K562 (cell line): ENCODE data around the gene SCYGR5. TPM values are rescaled to one million over a fixed set of nuclear protein-coding genes. Genes with fewer than 3 reads are reported as not detected.

ENCODE experiments used
- ATAC-seq: fragments of 200-7000 bp; cut with Tn5 transposase; 3 replicates; pipeline ENCODE4 v1.9.1; 2020; ENCODE audit warnings: moderate library complexity
- BruUV-seq: library from RNA; stranded (reverse); fragments of 400-500 nt; replicated peaks from 2 replicates; lab custom pipeline; 2021; lab: Mats Ljungman, UMichigan
- CTCF ChIA-PET: fragments of 300-600 bp; formaldehyde crosslinking; extraction: SDS; loops from one replicate; lab custom pipeline; 2021; ENCODE audit warnings: low intra/inter-chr PET ratio; lab: Yijun Ruan, JAX
- POLR2A ChIA-PET: fragments of 300-600, 350-650 bp; sonication (Branson Sonifier 250); formaldehyde crosslinking; extraction: SDS; loops from one replicate; lab custom pipeline; 2021; ENCODE audit warnings: antibody characterized with exemption, inconsistent platforms; lab: Yijun Ruan, JAX
- DNase-seq, 4 experiments: peaks; one replicate each; pipeline versions ENCODE4 v3.0.0 to v3.0.0-alpha.2; 2011 to 2018; ENCODE audit warnings: low spot score in 3 of 4, mixed read lengths in 3 of 4; ENCODE audit errors: extremely low read depth in 1 of 4
- FAIRE-seq: peaks from 2 replicates; lab custom pipeline; 2011; peaks lifted over from hg19 to GRCh38; lab: Jason Lieb, UNC
- H2AFZ ChIP-seq: 2 replicates; pipeline ENCODE4 v1.6.0; 2011; ENCODE audit warnings: low read depth, low read length, control low read depth, inconsistent platforms
- H3K27ac ChIP-seq: fragments of 200-600 bp; 3 replicates; pipeline ENCODE4 v1.8.0; 2011; ENCODE audit warnings: low read depth, mild to moderate bottlenecking, control low read depth, inconsistent platforms, low read length, moderate library complexity, mixed read lengths; ENCODE audit errors: extremely low read depth
- H3K27me3 ChIP-seq, 2 experiments: fragments of 300-600 bp in 1 of 2; 2 replicates in 1 of 2; 3 replicates in 1 of 2; pipeline versions ENCODE4 v1.6.0 to v1.8.0; 2011; ENCODE audit warnings: inconsistent platforms in 2 of 2, low read length in 2 of 2, mild to moderate bottlenecking in 1 of 2, mixed read lengths in 1 of 2, moderate library complexity in 1 of 2; ENCODE audit not compliant: control insufficient read depth in 2 of 2, insufficient read depth in 2 of 2
- H3K36me3 ChIP-seq: fragments of 300-600 bp; 3 replicates; pipeline ENCODE4 v1.8.0; 2011; ENCODE audit warnings: mild to moderate bottlenecking, low read length, inconsistent platforms; ENCODE audit not compliant: control insufficient read depth, insufficient read depth
- H3K4me1 ChIP-seq, 2 experiments: fragments of 200-600 bp in 1 of 2; replicated peaks in 1 of 2; 2 replicates in 1 of 2; 3 replicates in 1 of 2; pipeline versions ENCODE4 v1.5.1 to v1.8.0; 2011; ENCODE audit warnings: inconsistent platforms in 2 of 2, low read length in 2 of 2, mild to moderate bottlenecking in 1 of 2, mixed read lengths in 1 of 2, moderate library complexity in 1 of 2; ENCODE audit not compliant: control insufficient read depth in 2 of 2, insufficient read depth in 2 of 2
- H3K4me2 ChIP-seq: 2 replicates; pipeline ENCODE4 v1.6.1; 2011; ENCODE audit warnings: low read length, control low read depth, inconsistent platforms, mixed read lengths; ENCODE audit not compliant: insufficient read depth
- H3K4me3 ChIP-seq: fragments of 200-600 bp; sonication (generic), shearing (Covaris generic); 2 replicates; pipeline ENCODE4 v1.5.1; 2016; ENCODE audit warnings: control low read depth, inconsistent platforms
- H3K79me2 ChIP-seq: fragments of 200-600 bp; 3 replicates; pipeline ENCODE4 v1.8.0; 2011; ENCODE audit warnings: low read length, inconsistent platforms; ENCODE audit not compliant: control insufficient read depth, insufficient read depth
- H3K9ac ChIP-seq, 2 experiments: 2 replicates each; pipeline versions ENCODE4 v1.6.0 to v1.6.1; 2011; ENCODE audit warnings: low read depth in 2 of 2, low read length in 2 of 2, control low read depth in 1 of 2, inconsistent platforms in 1 of 2, mild to moderate bottlenecking in 1 of 2, mixed read lengths in 1 of 2; ENCODE audit not compliant: insufficient read depth in 1 of 2
- H3K9me1 ChIP-seq: one replicate; pipeline ENCODE4 v1.6.0; 2011; ENCODE audit warnings: inconsistent platforms, mild to moderate bottlenecking, low read length, moderate library complexity; ENCODE audit not compliant: control insufficient read depth, insufficient read depth
- H3K9me3 ChIP-seq: replicated peaks from 2 replicates; pipeline ENCODE4 v1.5.1; 2011; ENCODE audit warnings: low read depth, low read length, inconsistent platforms; ENCODE audit not compliant: control insufficient read depth, insufficient read depth
- H4K20me1 ChIP-seq: replicated peaks from 2 replicates; pipeline ENCODE4 v1.6.1; 2011; ENCODE audit warnings: low read length, inconsistent platforms, mixed read lengths; ENCODE audit not compliant: control insufficient read depth, insufficient read depth
- ARNT ChIP-seq, 2 experiments: fragments of 450-650 bp; IDR thresholded peaks; 2 replicates each; pipeline ENCODE4 v1.6.1; 2016; ENCODE audit warnings: mild to moderate bottlenecking in 1 of 2
- BRCA1 ChIP-seq, 2 experiments: fragments of 450-650 bp in 1 of 2; sonication (generic) in 1 of 2; formaldehyde crosslinking in 1 of 2; IDR thresholded peaks; 2 replicates each; pipeline versions ENCODE4 v1.5.0 to v1.6.1; 2017 to 2020; ENCODE audit warnings: mild to moderate bottlenecking in 1 of 2, missing genetic modification reagents in 1 of 2
- CBX2 ChIP-seq: fragments of 200-600 bp; sonication (generic); IDR thresholded peaks from one replicate; pipeline ENCODE4 v1.6.1; 2012; ENCODE audit warnings: mild to moderate bottlenecking, low read length, inconsistent platforms; ENCODE audit not compliant: insufficient read depth, poor library complexity, severe bottlenecking
- CBX8 ChIP-seq: fragments of 200-600 bp; sonication (generic); IDR thresholded peaks from 2 replicates; pipeline ENCODE4 v1.6.1; 2012; ENCODE audit warnings: borderline replicate concordance, mixed run types, low read depth, mild to moderate bottlenecking, moderate library complexity, mixed read lengths, low read length, control low read depth, inconsistent platforms; ENCODE audit not compliant: poor library complexity, severe bottlenecking; ENCODE audit errors: extremely low read depth
- CTCF ChIP-seq, 3 experiments: IDR thresholded peaks in 2 of 3; conservative IDR thresholded peaks in 1 of 3; 2 replicates each; pipeline ENCODE4 v1.5.1; 2011 to 2012; ENCODE audit warnings: low read length in 3 of 3, mild to moderate bottlenecking in 3 of 3, control low read depth in 2 of 3, improper control_type of control experiment in 1 of 3, inconsistent platforms in 1 of 3, low read depth in 1 of 3, mixed read lengths in 1 of 3, moderate library complexity in 1 of 3; ENCODE audit not compliant: insufficient read depth in 2 of 3
- HDGF ChIP-seq: fragments of 450-650 bp; IDR thresholded peaks from 2 replicates; pipeline ENCODE4 v1.6.1; 2016
- MCM5 ChIP-seq: fragments of 450-650 bp; IDR thresholded peaks from 2 replicates; pipeline ENCODE4 v1.6.1; 2016; ENCODE audit warnings: low read depth
- POLR2B ChIP-seq: fragments of 450-650 bp; IDR thresholded peaks from 2 replicates; pipeline ENCODE4 v1.6.1; 2018; ENCODE audit warnings: low read depth; ENCODE audit not compliant: partially characterized antibody
- ZBTB40 ChIP-seq, 2 experiments: fragments of 450-650 bp in 1 of 2; sonication (generic) in 1 of 2; formaldehyde crosslinking in 1 of 2; IDR thresholded peaks; 2 replicates each; pipeline versions ENCODE4 v1.7.1 to v1.9.0; 2016 to 2022; ENCODE audit warnings: inconsistent platforms in 1 of 2, mild to moderate bottlenecking in 1 of 2, missing genetic modification reagents in 1 of 2
- ZNF445 ChIP-seq: fragments of 250-450 bp; sonication (Bioruptor Pico); IDR thresholded peaks from 2 replicates; pipeline ENCODE4 v1.4.0; 2020; ENCODE audit warnings: low read depth, mild to moderate bottlenecking, moderate library complexity
- WGBS: fragments of 100-300 bp; shearing (Covaris generic); methylation state at CpG from one replicate; pipeline ENCODE4 v1.1.6; 2016; ENCODE audit warnings: low coverage, mixed read lengths; ENCODE audit not compliant: insufficient coverage; ENCODE audit errors: missing lambda C conversion rate; 5-methylcytosine and 5-hydroxymethylcytosine counted together
- in situ Hi-C: fragments of 300-500 bp; cut with MboI; formaldehyde crosslinking; loops from 4 replicates; pipeline ENCODE4 v1.15.0; 2018; ENCODE audit warnings: inconsistent platforms, mixed read lengths
- intact Hi-C: fragments of 100-400 bp; cut with micrococcal nuclease; formaldehyde crosslinking; loops from 2 replicates; pipeline ENCODE4 v1.14.2; 2022
- polyA plus RNA-seq, 8 experiments: library from polyadenylated mRNA; depleted of rRNA in 4 of 8; stranded (reverse) in 5 of 8; unstranded in 3 of 8; fragments of >200 nt; fragmentation: Nextera tagmentation in 2 of 8; fragmentation: Illumina TruSeq in 1 of 8; extraction: Ambion mirVana in 2 of 8; extraction: Trizol in 1 of 8; gene quantifications; 2 replicates each; pipeline versions ENCODE4 v1.2.1 to v1.2.3, GENCODE V29; 2011 to 2014; ENCODE audit warnings: inconsistent platforms in 1 of 8, missing spikeins in 1 of 8
- total RNA-seq, 7 experiments: library from RNA; depleted of rRNA in 6 of 7; stranded (reverse); fragments of >200 nt in 6 of 7; fragmentation: Illumina TruSeq in 2 of 7; extraction: Trizol in 2 of 7; gene quantifications; 2 replicates each; pipeline versions ENCODE4 v1.2.1 to v1.2.3, GENCODE V29; 2011 to 2021; ENCODE audit warnings: low replicate concordance in 1 of 7

Gene SCYGR5
- total and polyA plus RNA-seq, 9 of the 15 experiments (the other 6 are each of a cell fraction or from before 2014, with no cell fraction given), result not detected

- no peak for TF ChIP-seq CTCF (IDR thresholded peaks at IDR 0.05 in 2 of 3, conservative IDR thresholded peaks at IDR 0.05 in 1 of 3; ENCODE audit: insufficient read depth in 2 of 3, low read depth in 1 of 3, low read length in 3 of 3)
Observed at GRCh38 chr2:227677928-227678327, 11.3 kb downstream of the SCYGR5 start (continued).

- H3K9ac ChIP-seq, result no peak overlapping the region
- H3K79me2 ChIP-seq, result no peaks in the 10 kb centered on the region
- H3K27ac ChIP-seq, result no peak overlapping the region
- no peak overlapping the region for H3K4me3 ChIP-seq
- 2% methylated on average over 5 of the region's 5 CpGs for WGBS
- H3K9me1 ChIP-seq, result no peaks in the 10 kb centered on the region
- no peak overlapping the region for H2AFZ ChIP-seq
- ATAC-seq (no peak), DNase-seq (no peak), FAIRE-seq (no peak)
- BruUV-seq, result no TSS peak
- intact Hi-C loops (no loop called here), in situ Hi-C loops (no loop called here)
- no peak overlapping the region for H3K4me2 ChIP-seq
- H3K36me3 ChIP-seq, result no peaks in the 10 kb centered on the region
- H3K27me3 ChIP-seq, result no peaks in the 10 kb centered on the region
- H4K20me1 ChIP-seq, result no peaks in the 10 kb centered on the region
- ChIA-PET CTCF (no interaction called here), POLR2A (no interaction called here)
- no peaks in the 10 kb centered on the region for H3K4me1 ChIP-seq
- no peaks in the 10 kb centered on the region for H3K9me3 ChIP-seq
- no peak for TF ChIP-seq POLR2B
- no peak for TF ChIP-seq CBX2
- TF ChIP-seq ZBTB40 (IDR thresholded peaks at IDR 0.05), result no peak
- no peak for TF ChIP-seq ZBTB40 (CRISPR knock-in tag; IDR thresholded peaks at IDR 0.05)
- TF ChIP-seq HDGF, result no peak
- TF ChIP-seq MCM5, result no peak
- no peak for TF ChIP-seq BRCA1 (IDR thresholded peaks at IDR 0.05)
- TF ChIP-seq BRCA1 (CRISPR knock-in tag; IDR thresholded peaks at IDR 0.05), result no peak
- TF ChIP-seq ZNF445 (CRISPR knock-in tag), result no peak
- no peak for TF ChIP-seq CBX8
- no peak for TF ChIP-seq ARNT (IDR thresholded peaks at IDR 0.05)
Observed at GRCh38 chr2:227684258-227684657, 17.7 kb downstream of the SCYGR5 start.
